OCI-LY1 (cell line): ENCODE data around the gene DAZAP2.
A peak's percentile ranks its signal among the peaks of the same experiment; 100 is the strongest.
"Not testable (repeated sequence)": the region's sequence is repeated elsewhere in the genome, so short reads cannot be mapped to it uniquely, and the experiment has no call there.

Source experiments
- EZH2 ChIP-seq: fragments of 200-600 bp; sonication (generic), shearing (Covaris generic); IDR thresholded peaks from 2 replicates; pipeline ENCODE4 v1.8.0; 2017; ENCODE audit warnings: borderline replicate concordance, mixed run types, mild to moderate bottlenecking, antibody characterized with exemption, low read length, moderate library complexity, mixed read lengths
- TF ChIP-seq, protein P1 (sequence below): fragments of 200-600 bp; sonication (generic), shearing (Covaris generic); IDR thresholded peaks from 2 replicates; pipeline ENCODE4 v1.5.1; 2017; ENCODE audit warnings: mild to moderate bottlenecking, antibody characterized with exemption, low read length, moderate library complexity, mixed read lengths

DNA sequence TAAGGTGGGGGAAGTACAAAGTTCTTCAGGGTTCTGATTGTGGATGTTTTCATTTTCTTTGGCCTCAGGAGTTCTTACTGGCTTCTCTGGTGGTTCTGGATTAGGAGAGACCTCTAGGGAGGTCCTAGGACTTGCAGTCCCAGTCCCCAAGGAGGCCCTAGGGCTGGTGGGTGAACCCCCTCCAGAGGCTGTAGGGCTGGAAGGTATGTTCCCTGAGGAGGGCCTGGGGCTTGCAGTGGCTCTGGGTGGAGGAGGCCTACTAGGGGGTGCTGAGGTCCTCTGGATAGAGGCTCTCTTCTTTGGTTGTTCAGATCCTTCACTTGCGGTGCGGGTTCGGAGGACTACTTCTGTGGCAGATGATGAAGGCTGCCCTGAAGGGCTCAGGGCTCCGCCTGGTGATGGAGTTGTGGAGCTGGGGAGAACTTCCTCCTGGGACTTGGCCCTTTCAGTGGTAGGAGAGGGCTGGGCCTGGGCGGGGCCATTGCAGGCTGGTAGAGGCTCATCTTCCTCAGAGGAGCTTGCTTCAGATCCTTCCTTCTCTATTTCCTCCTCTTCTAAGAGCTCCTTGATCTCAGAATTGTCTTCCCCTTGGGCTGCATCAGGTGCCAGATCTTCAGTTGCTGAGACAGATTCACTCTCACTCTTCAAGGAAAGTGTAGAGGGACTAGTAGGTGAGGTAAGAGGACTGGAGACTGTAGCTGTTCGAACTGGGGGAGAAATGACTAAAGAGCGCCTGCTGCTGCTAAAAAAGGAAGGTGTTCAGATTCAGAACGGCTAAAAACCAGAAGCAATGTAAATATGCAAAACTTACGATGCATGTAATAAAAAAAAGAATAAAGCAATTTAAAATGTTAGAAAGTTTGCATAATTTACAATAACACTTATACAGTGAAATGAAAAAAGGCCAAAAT, 53.2 kb downstream of the DAZAP2 start:
- TF ChIP-seq, protein P1, sequence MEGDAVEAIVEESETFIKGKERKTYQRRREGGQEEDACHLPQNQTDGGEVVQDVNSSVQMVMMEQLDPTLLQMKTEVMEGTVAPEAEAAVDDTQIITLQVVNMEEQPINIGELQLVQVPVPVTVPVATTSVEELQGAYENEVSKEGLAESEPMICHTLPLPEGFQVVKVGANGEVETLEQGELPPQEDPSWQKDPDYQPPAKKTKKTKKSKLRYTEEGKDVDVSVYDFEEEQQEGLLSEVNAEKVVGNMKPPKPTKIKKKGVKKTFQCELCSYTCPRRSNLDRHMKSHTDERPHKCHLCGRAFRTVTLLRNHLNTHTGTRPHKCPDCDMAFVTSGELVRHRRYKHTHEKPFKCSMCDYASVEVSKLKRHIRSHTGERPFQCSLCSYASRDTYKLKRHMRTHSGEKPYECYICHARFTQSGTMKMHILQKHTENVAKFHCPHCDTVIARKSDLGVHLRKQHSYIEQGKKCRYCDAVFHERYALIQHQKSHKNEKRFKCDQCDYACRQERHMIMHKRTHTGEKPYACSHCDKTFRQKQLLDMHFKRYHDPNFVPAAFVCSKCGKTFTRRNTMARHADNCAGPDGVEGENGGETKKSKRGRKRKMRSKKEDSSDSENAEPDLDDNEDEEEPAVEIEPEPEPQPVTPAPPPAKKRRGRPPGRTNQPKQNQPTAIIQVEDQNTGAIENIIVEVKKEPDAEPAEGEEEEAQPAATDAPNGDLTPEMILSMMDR = peak; percentile 32; the same call in 1 of the 2 replicates
- TF ChIP-seq EZH2 = not testable (repeated sequence)
